A549 (cell line): ENCODE results near the gene ZNF618. TPM values are rescaled to one million over a fixed set of nuclear protein-coding genes. Genes with fewer than 3 reads are reported as not detected.

Experiments
- ATAC-seq, 2 experiments: fragments of 200-7000 bp in 1 of 2; fragments of >200 bp in 1 of 2; cut with Nextera tagmentation in 1 of 2; cut with Tn5 transposase in 1 of 2; 3 replicates each; pipeline versions ENCODE4 v1.8.0 to v1.9.1; 2018 to 2020; ENCODE audit warnings: mild to moderate bottlenecking in 1 of 2, moderate library complexity in 1 of 2
- CTCF ChIA-PET: fragments of 300-600 bp; sonication (Branson Sonifier 250); formaldehyde crosslinking; extraction: SDS; loops from one replicate; lab custom pipeline; 2021; ENCODE audit warnings: antibody characterized with exemption, inconsistent platforms; lab: Yijun Ruan, JAX
- POLR2A ChIA-PET: fragments of 350-600 bp; formaldehyde crosslinking; extraction: SDS; loops from one replicate; lab custom pipeline; 2021; ENCODE audit warnings: antibody characterized with exemption, inconsistent platforms; lab: Yijun Ruan, JAX
- DNase-seq, 2 experiments: peaks; one replicate each; pipeline versions ENCODE4 v3.0.0 to v3.0.0-alpha.2; 2011 to 2016; ENCODE audit warnings: low read depth in 1 of 2, low spot score in 1 of 2
- FAIRE-seq: peaks from 2 replicates; lab custom pipeline; 2011; peaks lifted over from hg19 to GRCh38; lab: Jason Lieb, UNC
- H3K27ac ChIP-seq, 2 experiments: fragments of >200 bp; sonication (Bioruptor Twin); formaldehyde crosslinking; 3 replicates each; pipeline ENCODE4 v1.5.1; 2016 to 2017
- H3K4me1 ChIP-seq: fragments of >200 bp; sonication (Bioruptor Twin); formaldehyde crosslinking; 3 replicates; pipeline ENCODE4 v1.6.1; 2016
- H3K4me2 ChIP-seq: fragments of >200 bp; sonication (Bioruptor Twin); formaldehyde crosslinking; 3 replicates; pipeline ENCODE4 v1.6.1; 2016
- H3K4me3 ChIP-seq: fragments of >200 bp; sonication (Bioruptor Twin); formaldehyde crosslinking; 3 replicates; pipeline ENCODE4 v1.5.1; 2016
- H3K9me3 ChIP-seq: fragments of >200 bp; sonication (Bioruptor Twin); formaldehyde crosslinking; 3 replicates; pipeline ENCODE4 v1.6.1; 2016
- BHLHE40 ChIP-seq: IDR thresholded peaks from 2 replicates; pipeline ENCODE4 v1.6.1; 2012; ENCODE audit warnings: low read depth, low read length, inconsistent platforms
- CBX2 ChIP-seq: fragments of 200-600 bp; sonication (generic); IDR thresholded peaks from 2 replicates; pipeline ENCODE4 v1.6.1; 2016; ENCODE audit warnings: low read depth, mild to moderate bottlenecking, borderline replicate concordance
- CEBPB ChIP-seq, 2 experiments: fragments of >200 bp in 1 of 2; sonication (Bioruptor Twin) in 1 of 2; formaldehyde crosslinking in 1 of 2; IDR thresholded peaks; 2 replicates each; pipeline ENCODE4 v1.6.1; 2012 to 2016
- CHD2 ChIP-seq: fragments of 150-350 bp; IDR thresholded peaks from 2 replicates; pipeline ENCODE4 v1.6.1; 2014; ENCODE audit warnings: low read length; ENCODE audit not compliant: partially characterized antibody
- CHD4 ChIP-seq: fragments of 200-600 bp; sonication (generic); IDR thresholded peaks from 2 replicates; pipeline ENCODE4 v1.6.1; 2016; ENCODE audit warnings: antibody characterized with exemption, mild to moderate bottlenecking, borderline replicate concordance
- EP300 ChIP-seq, 2 experiments: fragments of >200 bp; sonication (Bioruptor Twin); formaldehyde crosslinking; IDR thresholded peaks; 2 replicates in 1 of 2; 3 replicates in 1 of 2; pipeline ENCODE4 v1.6.1; 2016 to 2017
- ESRRA ChIP-seq: fragments of 150-350 bp; IDR thresholded peaks from 2 replicates; pipeline ENCODE4 v1.6.1; 2014; ENCODE audit warnings: mild to moderate bottlenecking, low read length, borderline replicate concordance
- FOSL2 ChIP-seq, 2 experiments: fragments of 450-650 bp in 1 of 2; fragments of >200 bp in 1 of 2; sonication (Bioruptor Twin) in 1 of 2; formaldehyde crosslinking; IDR thresholded peaks; 2 replicates each; pipeline versions ENCODE4 v1.5.0 to v1.6.1; 2016 to 2020; ENCODE audit warnings: mild to moderate bottlenecking in 1 of 2, moderate library complexity in 1 of 2
- GATA3 ChIP-seq: IDR thresholded peaks from 2 replicates; pipeline ENCODE4 v1.6.1; 2012; ENCODE audit warnings: borderline replicate concordance
- HDAC2 ChIP-seq: fragments of 200-600 bp; sonication (generic); IDR thresholded peaks from 2 replicates; pipeline ENCODE4 v1.6.1; 2016
- HMGXB4 ChIP-seq: fragments of 250-450 bp; sonication (Bioruptor Pico); IDR thresholded peaks from 2 replicates; pipeline ENCODE4 v1.5.0; 2021; ENCODE audit warnings: mild to moderate bottlenecking, moderate library complexity, borderline replicate concordance
- KDM1A ChIP-seq: fragments of 200-600 bp; sonication (generic); IDR thresholded peaks from 2 replicates; pipeline ENCODE4 v1.6.1; 2016; ENCODE audit warnings: low read depth, mild to moderate bottlenecking
- MYC ChIP-seq: IDR thresholded peaks from 2 replicates; pipeline ENCODE4 v1.6.1; 2012; ENCODE audit warnings: mild to moderate bottlenecking, inconsistent platforms, low read length, improper control_type of control experiment, borderline replicate concordance
- NR3C1 ChIP-seq: fragments of >200 bp; sonication (Bioruptor Twin); formaldehyde crosslinking; IDR thresholded peaks from 3 replicates; pipeline ENCODE4 v1.6.1; 2017
- PHF8 ChIP-seq: fragments of 200-600 bp; sonication (generic); IDR thresholded peaks from 2 replicates; pipeline ENCODE4 v1.6.1; 2016; ENCODE audit warnings: low read depth, mild to moderate bottlenecking, antibody characterized with exemption, moderate library complexity, borderline replicate concordance
- POLR2A ChIP-seq: IDR thresholded peaks from 2 replicates; pipeline ENCODE4 v1.6.1; 2012; ENCODE audit warnings: mild to moderate bottlenecking, low read length
- RAD21 ChIP-seq, 2 experiments: fragments of >200 bp in 1 of 2; sonication (Bioruptor Twin) in 1 of 2; formaldehyde crosslinking in 1 of 2; IDR thresholded peaks in 1 of 2; conservative IDR thresholded peaks in 1 of 2; 2 replicates in 1 of 2; 3 replicates in 1 of 2; pipeline ENCODE4 v1.6.1; 2012 to 2018; ENCODE audit warnings: inconsistent platforms in 1 of 2
- RARB ChIP-seq: fragments of 250-450 bp; sonication (Bioruptor Pico); IDR thresholded peaks from 2 replicates; pipeline ENCODE4 v1.8.0; 2021; ENCODE audit warnings: mild to moderate bottlenecking, moderate library complexity
- REST ChIP-seq: fragments of 200-600 bp; sonication (generic); IDR thresholded peaks from 2 replicates; pipeline ENCODE4 v1.6.1; 2016; ENCODE audit warnings: antibody characterized with exemption, mild to moderate bottlenecking, moderate library complexity
- RFX5 ChIP-seq: fragments of 450-650 bp; IDR thresholded peaks from 2 replicates; pipeline ENCODE4 v1.7.1; 2014; ENCODE audit warnings: antibody characterized with exemption, mild to moderate bottlenecking, moderate library complexity
- SREBF2 ChIP-seq: fragments of 450-650 bp; IDR thresholded peaks from 2 replicates; pipeline ENCODE4 v1.6.1; 2014; ENCODE audit warnings: mild to moderate bottlenecking, moderate library complexity
- TFCP2L1 ChIP-seq: fragments of 250-450 bp; sonication (Bioruptor Pico); IDR thresholded peaks from 2 replicates; pipeline ENCODE4 v1.5.0; 2021; ENCODE audit warnings: mild to moderate bottlenecking
- TP53 ChIP-seq: fragments of 250-450 bp; sonication (Bioruptor Pico); IDR thresholded peaks from 2 replicates; pipeline ENCODE4 v1.5.0; 2021; ENCODE audit warnings: mild to moderate bottlenecking, moderate library complexity
- ZC3H11A ChIP-seq: fragments of 450-650 bp; IDR thresholded peaks from 2 replicates; pipeline ENCODE4 v1.6.1; 2014; ENCODE audit warnings: antibody characterized with exemption, mild to moderate bottlenecking
- ZFP36 ChIP-seq: fragments of 450-650 bp; IDR thresholded peaks from 2 replicates; pipeline ENCODE4 v1.6.1; 2014; ENCODE audit warnings: borderline replicate concordance; ENCODE audit not compliant: partially characterized antibody
- WGBS: methylation state at CpG from one replicate; pipeline ENCODE4 v1.1.6; 2017; ENCODE audit errors: missing lambda C conversion rate; 5-methylcytosine and 5-hydroxymethylcytosine counted together
- polyA plus RNA-seq, 4 experiments: library from polyadenylated mRNA; depleted of rRNA in 3 of 4; stranded (reverse); fragments of >200 nt; fragmentation: RNase III in 1 of 4; extraction: RNeasy Plus Mini Kit Qiagen cat#74134 plus additional on column Dnase treatment in 1 of 4; gene quantifications; 2 replicates in 3 of 4; 3 replicates in 1 of 4; pipeline ENCODE4 v1.2.3, GENCODE V29; 2011 to 2017
- TF ChIP-seq, protein P1 (sequence below): IDR thresholded peaks from 2 replicates; pipeline ENCODE4 v1.6.1; 2012

Gene ZNF618
- polyA plus RNA-seq, 2 of the 4 experiments (the other 2 are of a cell fraction), result 9.0 to 10.0 TPM

GRCh38 chr9:113967380-113967779, 91.3 kb downstream of the ZNF618 start:
- DNase-seq (no peak), ATAC-seq (no peak), FAIRE-seq (no peak)
- TF ChIP-seq ESRRA (no peak), MYC (no peak), EP300 (IDR thresholded peaks at IDR 0.05) (no peak), RFX5 (no peak), ZC3H11A (no peak), RARB (no peak), FOSL2 (IDR thresholded peaks at IDR 0.05) (no peak), FOSL2 (CRISPR knock-in tag; IDR thresholded peaks at IDR 0.05) (no peak), KDM1A (no peak)
- 81% methylated on average over 5 of the region's 5 CpGs for whole genome bisulfite sequencing
- no peak overlapping the region for H3K27ac ChIP-seq
- peaks cover 10% of the 10 kb centered on the region for H3K9me3 ChIP-seq
- H3K4me3 ChIP-seq, result no peak overlapping the region
- CTCF ChIA-PET, result interaction anchor here (0.8 to 2.7 kb wide), 2 partner anchors 11 to 140 kb away, joined by 3 to 15 read pairs; no protein-coding TSS in a partner anchor
- H3K4me1 ChIP-seq, result no peaks in the 10 kb centered on the region
- no peak overlapping the region for H3K4me2 ChIP-seq
- POLR2A ChIA-PET, result no interaction called here

GRCh38 chr9:113969343-113969742, 93.2 kb downstream of the ZNF618 start:
- ChIA-PET CTCF (interaction anchor here (1.2 kb wide), 1 partner anchor 11 kb away, joined by 3 read pairs; no protein-coding TSS in a partner anchor), POLR2A (no interaction called here)
- Histone ChIP-seq H3K4me3 (no peak overlapping the region), H3K4me1 (peaks cover 15% of the 10 kb centered on the region), H3K4me2 (no peak overlapping the region), H3K27ac (no peak overlapping the region), H3K9me3 (peaks cover 10% of the 10 kb centered on the region)
- TF ChIP-seq RAD21 (conservative IDR thresholded peaks at IDR 0.05 in 1 of 2, IDR thresholded peaks at IDR 0.05 in 1 of 2) (no peak), FOSL2 (IDR thresholded peaks at IDR 0.05) (no peak), FOSL2 (CRISPR knock-in tag; IDR thresholded peaks at IDR 0.05) (no peak), CHD4 (no peak), ESRRA (no peak), PHF8 (no peak), ZFP36 (no peak), KDM1A (no peak), POLR2A (no peak), BHLHE40 (no peak)
- FAIRE-seq (no peak), ATAC-seq (no peak; a peak in 1 of 6 replicates), DNase-seq (no peak)
- WGBS, result 100% methylated on average over 1 of the region's 1 CpG

DNA sequence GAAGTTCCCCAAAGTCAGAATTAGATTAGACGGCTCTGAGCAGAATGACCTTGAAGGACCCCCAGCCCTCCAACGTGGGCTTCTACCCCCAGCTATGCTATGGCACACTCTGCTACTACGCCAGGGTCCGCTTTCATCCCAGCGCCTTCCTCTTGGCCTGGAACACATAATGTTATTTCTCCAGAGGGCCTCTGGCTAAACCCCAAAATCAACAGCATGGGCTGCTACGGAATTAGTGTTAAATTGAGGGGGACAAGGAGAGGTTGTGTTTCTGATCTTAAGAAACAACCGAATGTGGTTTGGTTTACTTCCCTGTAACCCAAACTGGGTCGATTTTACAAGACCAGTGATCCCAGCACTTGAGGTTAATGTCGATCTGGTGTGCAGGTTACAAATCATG, 97.1 kb downstream of the ZNF618 start:
- Histone ChIP-seq H3K4me3 (no peak overlapping the region), H3K27ac (peak overlapping the region in 1 of 2 experiments; percentile 52; a peak in 1 of 6 replicates), H3K9me3 (peaks cover 10% of the 10 kb centered on the region), H3K4me1 (peaks cover 20% of the 10 kb centered on the region), H3K4me2 (peak overlapping the region; percentile 53)
- DNase-seq (no peak), FAIRE-seq (no peak), ATAC-seq (no peak)
- WGBS, result 72% methylated on average over 9 of the region's 9 CpGs
- no peak for TF ChIP-seq HDAC2
- no peak for TF ChIP-seq REST
- no peak for TF ChIP-seq POLR2A
- TF ChIP-seq RARB, result no peak
- no peak for TF ChIP-seq GATA3
- no peak for TF ChIP-seq CHD2
- no peak for TF ChIP-seq TFCP2L1 (CRISPR knock-in tag)
- TF ChIP-seq NR3C1, result no peak
- TF ChIP-seq CEBPB (IDR thresholded peaks at IDR 0.05), result no peak
- TF ChIP-seq KDM1A, result no peak
- TF ChIP-seq, protein P1, sequence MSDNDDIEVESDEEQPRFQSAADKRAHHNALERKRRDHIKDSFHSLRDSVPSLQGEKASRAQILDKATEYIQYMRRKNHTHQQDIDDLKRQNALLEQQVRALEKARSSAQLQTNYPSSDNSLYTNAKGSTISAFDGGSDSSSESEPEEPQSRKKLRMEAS, result no peak
- TF ChIP-seq HMGXB4, result no peak
- no peak for TF ChIP-seq CBX2
- TF ChIP-seq TP53 (CRISPR knock-in tag), result no peak
- no peak for TF ChIP-seq CHD4
- no peak for TF ChIP-seq SREBF2
- CTCF ChIA-PET, result interaction anchor here (0.9 to 2.0 kb wide), 2 partner anchors 9 to 11 kb away, joined by 3 to 5 read pairs; no protein-coding TSS in a partner anchor
- POLR2A ChIA-PET, result no interaction called here
